ENCODE data around the gene FNDC1.

DNA sequence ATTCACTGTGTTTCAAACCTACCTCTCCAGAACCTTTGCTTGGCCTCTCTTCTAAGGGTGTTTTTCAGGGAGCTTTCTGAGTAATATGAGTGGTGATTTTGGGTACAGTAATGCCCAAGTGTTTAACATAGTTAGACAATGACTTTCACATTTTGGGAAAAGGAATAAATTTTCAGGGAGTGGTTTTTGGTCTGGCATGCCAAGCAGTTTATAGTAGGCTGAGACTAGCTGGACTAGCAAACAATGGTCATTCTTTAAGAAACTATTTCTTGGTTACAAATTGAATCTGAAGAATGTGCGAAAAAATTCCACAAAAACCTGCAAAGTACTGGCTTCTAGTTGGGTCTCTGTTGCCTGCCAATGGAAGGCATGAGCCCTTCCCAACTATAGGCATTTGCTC is 15.4 kb downstream of the FNDC1 start:
- TF ChIP-seq, protein P1, sequence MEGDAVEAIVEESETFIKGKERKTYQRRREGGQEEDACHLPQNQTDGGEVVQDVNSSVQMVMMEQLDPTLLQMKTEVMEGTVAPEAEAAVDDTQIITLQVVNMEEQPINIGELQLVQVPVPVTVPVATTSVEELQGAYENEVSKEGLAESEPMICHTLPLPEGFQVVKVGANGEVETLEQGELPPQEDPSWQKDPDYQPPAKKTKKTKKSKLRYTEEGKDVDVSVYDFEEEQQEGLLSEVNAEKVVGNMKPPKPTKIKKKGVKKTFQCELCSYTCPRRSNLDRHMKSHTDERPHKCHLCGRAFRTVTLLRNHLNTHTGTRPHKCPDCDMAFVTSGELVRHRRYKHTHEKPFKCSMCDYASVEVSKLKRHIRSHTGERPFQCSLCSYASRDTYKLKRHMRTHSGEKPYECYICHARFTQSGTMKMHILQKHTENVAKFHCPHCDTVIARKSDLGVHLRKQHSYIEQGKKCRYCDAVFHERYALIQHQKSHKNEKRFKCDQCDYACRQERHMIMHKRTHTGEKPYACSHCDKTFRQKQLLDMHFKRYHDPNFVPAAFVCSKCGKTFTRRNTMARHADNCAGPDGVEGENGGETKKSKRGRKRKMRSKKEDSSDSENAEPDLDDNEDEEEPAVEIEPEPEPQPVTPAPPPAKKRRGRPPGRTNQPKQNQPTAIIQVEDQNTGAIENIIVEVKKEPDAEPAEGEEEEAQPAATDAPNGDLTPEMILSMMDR (IDR thresholded peaks at IDR 0.05) = no peak
- TF ChIP-seq POLR2A (IDR thresholded peaks at IDR 0.05) = no peak
